Fibroblast of the conjunctiva (primary cell): ENCODE data around the gene ACBD7.

Experiments used
- DNase-seq: peaks from one replicate; pipeline ENCODE4 v3.0.0-alpha.2; 2010; ENCODE audit warnings: low read depth

ACBD7 gene

DNA sequence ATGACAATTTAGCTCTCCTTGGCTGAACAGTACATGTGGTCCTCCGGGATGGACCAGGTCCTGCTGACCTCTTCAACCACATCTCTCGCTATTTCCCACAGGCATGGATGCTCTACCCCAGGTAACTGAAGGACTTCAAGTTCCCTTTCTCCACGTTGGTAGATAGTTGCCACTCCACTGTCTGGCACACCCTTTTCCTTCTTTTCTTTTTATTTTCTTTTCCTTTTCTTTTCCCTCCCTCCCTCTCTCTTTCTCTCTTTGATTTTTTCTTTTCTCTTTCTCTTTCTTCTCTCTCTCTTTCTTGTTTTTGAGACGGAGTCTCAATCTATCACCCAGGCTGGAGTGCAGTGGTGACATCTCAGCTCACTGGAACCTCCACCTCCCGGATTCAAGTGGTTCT, 2.8 kb upstream of the ACBD7 start:
- no peak for DNase-seq

GRCh38 chr10:15084502-15084922, 4.1 kb downstream of the ACBD7 start:
- DNase-seq: peak; percentile 94

DNA sequence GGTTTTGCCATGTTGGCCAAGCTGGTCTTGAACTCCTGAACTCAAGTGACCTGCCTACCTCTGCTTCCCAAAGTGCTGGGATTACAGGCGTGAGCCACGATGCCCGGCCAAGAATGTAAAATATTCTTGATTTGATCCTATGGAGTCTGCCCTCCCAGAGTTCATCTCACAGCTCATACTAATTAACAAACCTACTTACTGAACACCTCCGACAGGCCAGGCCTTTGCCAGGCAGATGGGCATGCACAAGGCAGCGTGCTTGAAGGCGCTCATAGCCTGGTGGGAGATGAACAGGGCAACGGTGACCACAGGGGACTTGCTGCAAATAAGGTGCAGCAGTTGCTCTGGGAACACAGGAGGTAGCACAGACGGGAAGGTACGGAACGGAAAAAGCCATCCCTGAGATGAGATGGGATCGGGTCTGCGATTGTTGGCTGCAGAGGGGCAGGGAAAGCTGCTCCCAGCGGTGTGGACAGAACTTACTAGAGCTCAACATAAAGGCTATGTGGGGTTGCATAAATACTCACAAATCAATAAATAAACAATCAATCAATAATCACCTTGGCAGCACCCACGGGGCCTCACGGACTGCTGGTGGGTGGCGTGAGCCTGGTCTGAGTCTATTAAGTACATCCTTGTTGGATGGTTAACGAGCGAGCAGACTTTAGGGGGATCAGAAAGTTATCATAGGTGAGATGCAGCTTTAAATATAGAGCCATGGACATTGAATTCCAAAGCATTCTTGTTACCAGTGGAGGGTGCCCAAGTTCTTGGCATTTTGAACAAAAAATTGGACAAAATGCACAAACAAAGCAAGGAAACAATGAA, 4.7 kb downstream of the ACBD7 start:
- no peak for DNase-seq

DNA sequence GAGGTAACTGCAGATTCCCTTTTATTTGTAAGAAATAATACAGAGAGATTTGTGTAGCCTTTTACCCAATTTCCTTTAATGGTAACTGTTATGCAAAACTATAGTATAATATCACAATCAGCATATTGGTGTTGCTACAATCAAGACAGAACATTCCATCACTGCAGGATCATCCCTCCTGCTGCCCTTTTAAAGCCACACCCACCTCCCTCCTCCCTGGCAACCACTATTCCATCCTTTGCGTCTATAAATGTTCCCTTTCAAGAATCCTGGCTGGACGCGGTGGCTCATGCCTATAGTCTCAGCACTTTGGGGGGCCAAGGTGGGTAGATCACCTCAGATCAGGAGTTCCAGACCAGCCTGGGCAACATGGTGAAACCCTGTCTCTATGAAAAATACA, 13.2 kb downstream of the ACBD7 start:
- DNase-seq: no peak

GRCh38 chr10:15072358-15072757, 16.2 kb downstream of the ACBD7 start:
- DNase-seq: no peak

DNA sequence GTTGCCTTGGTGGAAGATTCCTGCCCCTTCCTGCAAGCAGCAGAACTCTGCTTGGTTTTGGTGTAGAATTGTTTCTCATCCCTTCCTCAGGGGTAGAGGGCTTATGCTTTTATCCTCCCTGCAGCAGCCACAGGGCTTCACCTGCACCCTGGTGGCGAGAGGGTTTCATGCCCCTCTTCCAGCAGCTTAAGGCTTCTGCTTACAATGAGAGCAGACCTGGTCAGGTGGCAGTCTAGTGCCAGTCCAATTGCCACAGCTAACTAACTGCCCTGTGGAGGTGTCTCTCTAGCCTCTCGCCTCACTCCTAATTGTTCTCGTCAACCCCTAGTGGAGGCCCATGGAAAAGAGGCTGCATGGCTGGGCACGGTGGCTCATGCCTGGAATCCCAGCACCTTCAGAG, 19.3 kb downstream of the ACBD7 start:
- no peak for DNase-seq

DNA sequence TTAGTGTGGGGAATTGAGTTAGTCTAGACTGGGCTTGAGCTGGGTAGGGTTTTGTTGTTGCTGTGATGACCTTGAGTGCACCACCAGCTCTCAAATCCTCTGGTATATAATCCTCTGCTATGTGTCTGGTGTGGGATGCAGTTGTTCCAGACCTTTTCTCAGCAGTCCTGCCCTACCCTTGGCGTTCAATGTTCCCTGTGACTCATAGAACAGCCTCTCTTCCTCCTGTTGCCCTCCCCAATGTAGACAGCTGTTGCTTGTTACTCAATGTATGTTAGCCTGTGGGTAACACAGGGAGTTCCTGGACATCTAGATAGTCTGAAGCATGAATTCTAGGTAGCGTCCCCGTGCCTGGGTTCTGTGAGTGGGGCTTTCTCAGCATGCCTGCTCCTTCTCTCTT, 19.8 kb downstream of the ACBD7 start:
- peak; percentile 73 for DNase-seq

DNA sequence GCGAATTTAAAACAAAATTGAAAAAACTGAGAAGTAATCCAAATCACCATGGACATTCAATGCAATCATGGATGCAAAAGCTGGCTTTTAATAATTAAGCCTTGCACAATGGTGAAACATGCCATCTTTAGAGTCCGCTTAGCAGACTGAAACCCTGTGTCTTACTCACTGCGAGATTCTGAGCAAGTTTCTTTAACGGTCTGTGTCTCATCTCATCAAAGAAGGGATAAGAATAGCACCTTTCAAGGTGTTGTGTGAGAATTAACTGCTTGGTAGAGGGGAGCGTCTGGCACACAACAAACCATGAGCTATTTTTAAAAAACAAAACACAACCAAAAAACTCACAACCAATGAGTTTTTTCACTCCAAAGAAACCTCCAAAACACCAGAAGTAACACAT, 21.4 kb downstream of the ACBD7 start:
- no peak for DNase-seq

- no peak for DNase-seq
These were observed 27.9 kb downstream of the ACBD7 start for GRCh38 chr10:15060638-15061037.

DNA sequence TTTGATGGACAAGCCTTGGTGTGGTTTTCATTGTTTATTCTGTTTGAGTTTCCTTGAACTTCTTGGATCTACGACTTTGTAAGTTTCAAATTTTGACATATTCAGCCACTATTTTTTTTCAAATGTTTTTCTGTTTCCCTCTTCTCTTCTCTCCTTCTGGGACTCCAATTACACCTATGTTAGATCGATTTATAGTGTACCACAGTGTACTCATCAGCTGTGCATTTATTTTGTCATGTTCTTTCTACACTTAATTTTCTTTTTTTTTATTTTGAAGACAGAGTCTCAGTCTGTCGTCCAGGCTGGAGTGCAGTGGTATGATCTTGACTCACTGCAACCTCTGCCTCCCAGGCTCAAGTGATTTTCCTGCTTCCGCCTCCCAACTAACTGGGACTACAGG, 28.7 kb downstream of the ACBD7 start:
- DNase-seq: no peak

- no peak for DNase-seq
These were observed 29.9 kb downstream of the ACBD7 start for GRCh38 chr10:15058689-15059088.

DNA sequence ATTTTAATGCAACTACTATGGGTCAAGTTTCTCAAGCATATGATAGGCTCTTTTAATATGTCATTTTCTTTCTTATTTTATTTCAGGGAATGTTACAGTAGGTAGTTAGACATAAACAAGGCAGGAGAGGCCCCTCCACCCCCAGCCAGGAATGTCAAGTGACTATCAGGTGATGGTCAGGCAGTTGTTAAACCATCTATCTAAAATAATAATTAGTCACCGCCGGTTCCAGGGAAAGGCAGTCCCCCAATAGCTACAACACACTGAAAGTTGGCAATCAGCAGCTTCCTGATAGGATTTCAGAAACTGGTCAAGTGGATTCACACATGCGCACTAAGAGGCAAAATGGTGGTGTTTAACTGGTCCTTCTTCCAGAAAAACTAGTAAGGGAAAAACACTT, 35.5 kb downstream of the ACBD7 start:
- no peak for DNase-seq

DNA sequence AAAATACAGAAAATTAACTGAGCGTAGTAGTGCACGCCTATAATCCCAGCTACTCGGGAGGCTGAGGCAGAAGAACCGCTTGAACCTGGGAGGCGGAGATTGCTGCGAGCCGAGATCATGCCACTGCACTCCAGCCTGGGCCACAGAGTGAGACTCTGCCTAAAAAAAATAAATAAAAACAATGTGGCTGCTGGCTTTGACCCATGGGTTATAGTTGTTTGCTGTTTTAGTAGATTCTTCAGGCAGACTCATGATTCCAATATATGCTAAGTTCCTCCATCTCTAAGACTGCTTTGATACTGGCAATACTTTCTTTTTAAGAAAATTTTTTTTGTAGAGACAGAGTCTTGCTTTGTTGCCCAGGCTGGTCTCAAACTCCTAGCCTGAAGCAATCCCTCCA, 36.5 kb downstream of the ACBD7 start:
- no peak for DNase-seq

DNA sequence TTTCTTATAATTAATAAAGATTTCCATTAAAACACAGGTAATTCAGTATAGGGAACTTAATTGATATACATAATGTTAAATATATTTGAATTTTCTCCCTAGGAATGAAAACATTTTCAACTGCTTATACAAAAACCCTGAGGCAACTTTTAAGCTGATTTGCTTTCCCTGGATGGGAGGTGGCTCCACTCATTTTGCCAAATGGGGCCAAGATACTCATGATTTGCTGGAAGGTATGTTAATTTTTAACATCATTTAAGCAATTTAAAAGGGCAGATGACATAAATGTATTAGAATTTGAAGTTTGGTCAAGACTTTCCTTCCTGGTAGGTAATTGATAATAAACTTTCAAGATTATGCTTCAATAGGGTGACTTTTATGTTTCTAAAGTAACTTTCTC, 39.0 kb downstream of the ACBD7 start:
- no peak for DNase-seq

DNA sequence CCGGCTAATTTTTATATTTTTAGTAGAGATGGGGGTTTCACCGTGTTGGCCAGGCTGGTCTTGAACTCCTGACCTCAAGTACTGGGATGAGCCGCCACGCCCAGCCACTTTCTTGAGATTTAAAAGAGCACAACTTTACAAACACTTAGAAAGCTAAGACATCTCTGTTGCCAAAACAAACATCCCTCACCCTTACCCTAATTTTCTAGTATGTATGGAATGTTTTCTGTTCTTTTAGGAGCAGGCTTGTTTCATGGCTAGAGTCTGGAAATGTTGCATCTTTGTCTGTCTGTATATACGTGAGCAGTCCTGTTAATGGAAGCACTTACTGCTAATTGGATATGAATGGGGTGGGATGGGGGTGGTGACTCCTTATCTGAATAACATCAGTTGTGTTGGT, 42.0 kb downstream of the ACBD7 start:
- DNase-seq: peak; percentile 74

DNA sequence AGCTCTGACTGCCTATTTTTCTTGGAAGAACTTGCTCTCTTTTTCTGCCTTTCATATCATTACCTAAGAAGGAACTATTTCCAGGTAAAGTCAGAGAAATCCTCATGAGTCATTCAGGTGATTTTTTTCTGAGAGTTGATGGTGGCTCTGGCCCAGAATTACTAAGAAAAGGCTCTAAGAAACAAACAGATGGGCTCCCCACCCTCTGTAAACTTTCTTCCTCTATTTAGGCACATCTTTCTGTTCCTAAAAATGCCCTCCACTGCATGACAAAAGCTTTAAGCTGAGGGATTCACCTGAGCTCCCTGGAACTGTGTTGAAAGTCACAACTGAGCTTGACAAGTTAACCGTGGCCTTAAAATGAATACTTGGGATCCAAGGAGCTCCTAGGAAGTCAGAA, 43.2 kb downstream of the ACBD7 start:
- no peak for DNase-seq

DNA sequence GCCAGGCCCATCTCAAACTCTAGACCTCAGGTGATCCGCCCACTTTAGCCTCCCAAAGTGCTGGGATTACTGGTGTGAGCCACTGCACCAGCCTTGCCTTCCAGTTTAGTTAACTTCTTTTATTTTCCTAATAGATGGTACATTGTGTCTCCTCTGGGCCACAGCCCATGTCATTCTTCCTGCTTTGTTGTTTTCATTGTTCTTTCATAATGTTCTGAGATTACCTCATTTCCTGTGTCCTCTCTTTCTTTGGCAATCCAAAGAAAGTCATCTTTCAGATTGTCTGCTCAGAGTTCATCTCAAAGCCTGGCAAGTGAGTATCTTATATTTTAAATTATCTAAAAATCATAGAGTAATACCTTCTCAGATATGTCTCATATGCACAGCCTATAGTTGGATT, 44.9 kb downstream of the ACBD7 start, which contains the start of gene OLAH:
TSS of gene OLAH (plus strand) at position 270 of the 400 bp plus-strand sequence. CDS start 3,346 bp downstream, outside the sequence.
- no peak for DNase-seq

- DNase-seq: no peak
These were observed 50.2 kb downstream of the ACBD7 start for GRCh38 chr10:15038416-15038815.

GRCh38 chr10:15037691-15038090, 50.9 kb downstream of the ACBD7 start:
- DNase-seq: no peak

GRCh38 chr10:15035385-15036301, 52.9 kb downstream of the ACBD7 start:
- DNase-seq: peak; percentile 13

GRCh38 chr10:15027741-15028140, 60.8 kb downstream of the ACBD7 start:
- DNase-seq: no peak
